ENCODE data around the gene HTRA3. TPM values are rescaled to one million over a fixed set of nuclear protein-coding genes. Genes with fewer than 3 reads are reported as not detected.

Gene HTRA3
- polyA plus RNA-seq, 1 donor from 2014 or later: not detected

- Histone ChIP-seq H3K27me3 (ENCODE audit: insufficient read depth, low read depth, low read length) (no peaks in the 10 kb centered on the region), H3K27ac (ENCODE audit: low read length) (no peak overlapping the region), H4K20me1 (ENCODE audit: insufficient read depth) (no peaks in the 10 kb centered on the region), H3K4me2 (ENCODE audit: low read length) (no peak overlapping the region), H3K79me2 (replicated peaks; ENCODE audit: insufficient read depth, low read length) (no peaks in the 10 kb centered on the region), H3K9me3 (ENCODE audit: low read length) (peaks cover under 1% of the 10 kb centered on the region), H2AFZ (ENCODE audit: low read depth, low read length) (no peak overlapping the region), H3K36me3 (ENCODE audit: insufficient read depth, low read length) (no peaks in the 10 kb centered on the region), H3F3A (ENCODE audit: insufficient read depth, low read length, poor library complexity, severe bottlenecking) (no peaks in the 10 kb centered on the region), H3K4me3 (ENCODE audit: low read length) (no peak overlapping the region), H3K9ac (ENCODE audit: low read length) (no peak overlapping the region), H3K9me2 (ENCODE audit: insufficient read depth, low read length) (no peaks in the 10 kb centered on the region)
- TF ChIP-seq RAD21 (conservative IDR thresholded peaks at IDR 0.05): no peak
- no peak for TF ChIP-seq SMC3 (conservative IDR thresholded peaks at IDR 0.05; ENCODE audit: poor library complexity)
- TF ChIP-seq REST (IDR thresholded peaks at IDR 0.05; ENCODE audit: borderline replicate concordance): no peak
- no peak for TF ChIP-seq EZH2 (IDR thresholded peaks at IDR 0.05; ENCODE audit: borderline replicate concordance, insufficient read depth, low read length, poor library complexity, severe bottlenecking)
- no peak for TF ChIP-seq EP300 (conservative IDR thresholded peaks at IDR 0.05; ENCODE audit: poor library complexity, severe bottlenecking)
- TF ChIP-seq TAF1 (IDR thresholded peaks at IDR 0.05; ENCODE audit: low read depth): no peak
- TF ChIP-seq POLR2AphosphoS5 (IDR thresholded peaks at IDR 0.05): no peak
- TF ChIP-seq MXI1 (conservative IDR thresholded peaks at IDR 0.05; ENCODE audit: poor library complexity, severe bottlenecking): no peak
- no peak for TF ChIP-seq CTCF (IDR thresholded peaks at IDR 0.05; ENCODE audit: poor library complexity, severe bottlenecking)
These were observed 62.0 kb downstream of the HTRA3 start for GRCh38 chr4:8331575-8331955.

- no peak overlapping the region for H2AFZ ChIP-seq (ENCODE audit: low read depth, low read length)
- H3F3A ChIP-seq (ENCODE audit: insufficient read depth, low read length, poor library complexity, severe bottlenecking): no peaks in the 10 kb centered on the region
- H3K79me2 ChIP-seq (replicated peaks; ENCODE audit: insufficient read depth, low read length): no peaks in the 10 kb centered on the region
- H3K9ac ChIP-seq (ENCODE audit: low read length): no peak overlapping the region
- no peak overlapping the region for H3K4me2 ChIP-seq (ENCODE audit: low read length)
- TF ChIP-seq REST (IDR thresholded peaks at IDR 0.05; ENCODE audit: borderline replicate concordance): no peak
- TF ChIP-seq RAD21 (conservative IDR thresholded peaks at IDR 0.05): no peak
- no peak for TF ChIP-seq TAF1 (IDR thresholded peaks at IDR 0.05; ENCODE audit: low read depth)
- TF ChIP-seq MXI1 (conservative IDR thresholded peaks at IDR 0.05; ENCODE audit: poor library complexity, severe bottlenecking): no peak
- TF ChIP-seq SMC3 (conservative IDR thresholded peaks at IDR 0.05; ENCODE audit: poor library complexity): no peak
- no peaks in the 10 kb centered on the region for H3K9me2 ChIP-seq (ENCODE audit: insufficient read depth, low read length)
- H3K4me3 ChIP-seq (ENCODE audit: low read length): no peak overlapping the region
- H3K36me3 ChIP-seq (ENCODE audit: insufficient read depth, low read length): no peaks in the 10 kb centered on the region
- H3K9me3 ChIP-seq (ENCODE audit: low read length): peaks cover 3% of the 10 kb centered on the region
- H3K27ac ChIP-seq (ENCODE audit: low read length): no peak overlapping the region
- H3K27me3 ChIP-seq (ENCODE audit: insufficient read depth, low read depth, low read length): no peaks in the 10 kb centered on the region
- no peaks in the 10 kb centered on the region for H4K20me1 ChIP-seq (ENCODE audit: insufficient read depth)
These were observed 62.7 kb downstream of the HTRA3 start for GRCh38 chr4:8332038-8332857.

Data from neural cell (in vitro differentiated cells).